MM.1S (cell line): ENCODE data around the gene ELP5.

Experiments used
- DNase-seq: peaks from one replicate; pipeline ENCODE4 v3.0.0-alpha.2; 2015
- H2AFZ ChIP-seq: fragments of 300-600 bp; sonication (generic); 2 replicates; pipeline ENCODE4 v1.6.0; 2016; ENCODE audit warnings: antibody characterized with exemption, low read length
- H3F3A ChIP-seq: fragments of 300-600 bp; sonication (generic); 2 replicates; pipeline ENCODE4 v1.6.1; 2016; ENCODE audit warnings: mild to moderate bottlenecking, antibody characterized with exemption, low read length, moderate library complexity, mixed read lengths; ENCODE audit not compliant: insufficient read depth
- H3K27ac ChIP-seq: fragments of 300-600 bp; sonication (generic); 2 replicates; pipeline ENCODE4 v1.5.1; 2016; ENCODE audit warnings: mild to moderate bottlenecking, low read length
- H3K27me3 ChIP-seq: fragments of 300-600 bp; sonication (generic); replicated peaks from 2 replicates; pipeline ENCODE4 v1.6.0; 2016; ENCODE audit warnings: low read length; ENCODE audit not compliant: insufficient read depth
- H3K36me3 ChIP-seq: fragments of 300-600 bp; sonication (generic); replicated peaks from 2 replicates; pipeline ENCODE4 v1.6.1; 2016; ENCODE audit warnings: mild to moderate bottlenecking, low read length, mixed read lengths; ENCODE audit not compliant: insufficient read depth
- H3K4me1 ChIP-seq: fragments of 300-600 bp; sonication (generic); 2 replicates; pipeline ENCODE4 v1.6.1; 2016; ENCODE audit warnings: low read length, mixed read lengths
- H3K4me2 ChIP-seq: fragments of 300-600 bp; sonication (generic); 2 replicates; pipeline ENCODE4 v1.6.0; 2016; ENCODE audit warnings: low read depth, low read length
- H3K4me3 ChIP-seq: fragments of 300-600 bp; sonication (generic); 2 replicates; pipeline ENCODE4 v1.5.1; 2016; ENCODE audit warnings: low read length, mixed read lengths
- H3K79me2 ChIP-seq: fragments of 300-600 bp; sonication (generic); 2 replicates; pipeline ENCODE4 v1.6.1; 2016; ENCODE audit warnings: mixed run types, low read length, mixed read lengths
- H3K9ac ChIP-seq: fragments of 300-600 bp; sonication (generic); 2 replicates; pipeline ENCODE4 v1.6.1; 2016; ENCODE audit warnings: low read length, mixed read lengths
- H3K9me2 ChIP-seq: fragments of 300-600 bp; sonication (generic); replicated peaks from 2 replicates; pipeline ENCODE4 v1.6.1; 2016; ENCODE audit warnings: mild to moderate bottlenecking, low read length, mixed read lengths; ENCODE audit not compliant: insufficient read depth
- H3K9me3 ChIP-seq: fragments of 300-600 bp; sonication (generic); replicated peaks from 2 replicates; pipeline ENCODE4 v1.6.1; 2016; ENCODE audit warnings: mild to moderate bottlenecking, low read length, mixed read lengths; ENCODE audit not compliant: insufficient read depth
- H4K20me1 ChIP-seq: fragments of 300-600 bp; sonication (generic); 2 replicates; pipeline ENCODE4 v1.6.1; 2016; ENCODE audit warnings: mild to moderate bottlenecking, low read length, moderate library complexity, mixed read lengths; ENCODE audit not compliant: insufficient read depth
- CTCF ChIP-seq: fragments of 300-600 bp; sonication (generic); IDR thresholded peaks from 2 replicates; pipeline ENCODE4 v1.5.1; 2016; ENCODE audit warnings: antibody characterized with exemption, low read length, mixed read lengths
- EZH2 ChIP-seq: fragments of 300-600 bp; sonication (generic); optimal IDR thresholded peaks from 2 replicates; pipeline ENCODE3; 2017; ENCODE audit warnings: low read depth, mild to moderate bottlenecking, antibody characterized with exemption, low read length, mixed read lengths
- EZH2phosphoT487 ChIP-seq: fragments of 300-600 bp; sonication (generic); IDR thresholded peaks from 2 replicates; pipeline ENCODE4 v1.6.1; 2018; ENCODE audit warnings: antibody characterized with exemption, low read length

The ELP5 gene

GRCh38 chr17:7252176-7253043 lies at the start of gene ELP5:
Gene ELP5, plus strand, starts transcription at chr17:7252215. Its CDS starts 336 bp downstream, at chr17:7252551.
- TF ChIP-seq EZH2, result no peak
- peak; percentile 48 for TF ChIP-seq CTCF
- no peak for TF ChIP-seq EZH2phosphoT487

GRCh38 chr17:7203391-7203790 lies 48.6 kb upstream of the ELP5 start:
- Histone ChIP-seq H3K27me3 (peaks cover 81% of the 10 kb centered on the region), H3K27ac (no peak overlapping the region), H3K4me3 (no peak overlapping the region), H3K9ac (no peak overlapping the region), H3K9me2 (no peaks in the 10 kb centered on the region), H3F3A (no peaks in the 10 kb centered on the region), H3K4me2 (no peak overlapping the region), H2AFZ (no peak overlapping the region), H4K20me1 (no peaks in the 10 kb centered on the region), H3K79me2 (no peaks in the 10 kb centered on the region), H3K4me1 (no peaks in the 10 kb centered on the region; the same call in 1 of the 2 replicates), H3K9me3 (no peaks in the 10 kb centered on the region), H3K36me3 (no peaks in the 10 kb centered on the region)
- TF ChIP-seq CTCF, result no peak
- DNase-seq, result no peak

More at GRCh38 chr17:7252176-7253043, at the start of gene ELP5:
- Histone ChIP-seq H3K27me3 (no peaks in the 10 kb centered on the region), H3F3A (peaks cover 6% of the 10 kb centered on the region), H3K4me2 (peak within 1 kb of the TSS; percentile 81), H3K27ac (peak within 1 kb of the TSS; percentile 99), H4K20me1 (no peaks in the 10 kb centered on the region), H3K9ac (peak within 1 kb of the TSS; percentile 99), H3K4me1 (peaks cover 18% of the 10 kb centered on the region), H3K4me3 (peak within 1 kb of the TSS; percentile 71), H3K79me2 (peaks cover 51% of the 10 kb centered on the region), H3K36me3 (0 out of 2 replicates have a peak, but pooled peaks cover 4% of the 10 kb centered on the region), H3K9me2 (no peaks in the 10 kb centered on the region), H2AFZ (peak within 1 kb of the TSS; percentile 81), H3K9me3 (no peaks in the 10 kb centered on the region)
- peak; percentile 93 for DNase-seq

GRCh38 chr17:7204336-7204735 lies 47.7 kb upstream of the ELP5 start:
- Histone ChIP-seq H3K4me1 (no peaks in the 10 kb centered on the region; the same call in 1 of the 2 replicates), H3K4me2 (peak overlapping the region; percentile 87), H2AFZ (no peak overlapping the region), H3K27me3 (peaks cover 84% of the 10 kb centered on the region), H3F3A (no peaks in the 10 kb centered on the region), H4K20me1 (no peaks in the 10 kb centered on the region), H3K27ac (no peak overlapping the region), H3K36me3 (no peaks in the 10 kb centered on the region), H3K9ac (no peak overlapping the region), H3K79me2 (no peaks in the 10 kb centered on the region), H3K4me3 (no peak overlapping the region), H3K9me3 (no peaks in the 10 kb centered on the region), H3K9me2 (no peaks in the 10 kb centered on the region)
- TF ChIP-seq CTCF (no peak), EZH2 (no peak), EZH2phosphoT487 (no peak)
- DNase-seq, result no peak
